Measurements from ENCODE around the gene DNAJC5. TPM values are rescaled to one million over a fixed set of nuclear protein-coding genes. Genes with fewer than 3 reads are reported as not detected.

The DNAJC5 gene
- total and polyA plus RNA-seq, 2 experiments from 2014 or later = 22.4 to 68.0 TPM

DNA sequence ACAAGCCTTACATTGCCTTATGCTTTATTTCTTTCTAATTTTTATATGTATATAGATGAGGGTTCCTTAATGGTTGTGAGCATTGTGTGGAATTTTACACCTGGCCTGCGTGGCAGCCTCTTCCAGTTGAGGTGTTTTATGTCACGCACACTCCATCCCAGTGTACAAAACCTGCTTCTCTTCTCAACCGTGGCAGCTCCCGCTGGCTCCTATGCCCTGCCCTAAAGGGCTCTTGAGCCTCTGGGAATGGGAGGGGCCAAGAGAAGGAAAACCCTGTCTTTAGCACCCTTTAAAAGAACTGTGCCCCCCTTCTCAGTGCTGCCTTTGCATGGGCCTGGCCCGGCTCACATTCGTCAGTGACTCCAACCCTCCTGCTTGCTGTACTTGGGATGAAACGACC, 4.3 kb upstream of the DNAJC5 start:
- Histone ChIP-seq H3K4me1 (ENCODE audit: insufficient read depth) (peaks cover 7% of the 10 kb centered on the region; the same call in 1 of the 2 replicates), H3K4me2 (ENCODE audit: unreplicated experiment) (no peak overlapping the region), H3K27me3 (replicated peaks; ENCODE audit: insufficient read depth) (no peaks in the 10 kb centered on the region), H4K20me1 (ENCODE audit: insufficient read depth) (no peaks in the 10 kb centered on the region), H3K9me2 (ENCODE audit: insufficient read depth) (no peaks in the 10 kb centered on the region), H3K4me3 (no peak overlapping the region), H3K36me3 (ENCODE audit: low read depth) (peaks cover 24% of the 10 kb centered on the region), H3K27ac (no peak overlapping the region), H2AFZ (no peak overlapping the region), H3K9me3 (ENCODE audit: low read depth) (no peaks in the 10 kb centered on the region), H3K79me2 (ENCODE audit: insufficient read depth) (peaks cover 51% of the 10 kb centered on the region), H3F3A (ENCODE audit: insufficient read depth) (peaks cover 53% of the 10 kb centered on the region), H3K9ac (no peak overlapping the region)
- 87 to 88% methylated on average over 7 of the region's 7 CpGs for WGBS, 2 experiments (ENCODE audit: low coverage in 1 of 2, low lambda C conversion rate in 2 of 2, missing lambda C conversion rate in 2 of 2)
- TF ChIP-seq EZH2phosphoT487 (IDR thresholded peaks at IDR 0.05; ENCODE audit: insufficient read depth, low read depth) (no peak), EZH2 (IDR thresholded peaks at IDR 0.05; ENCODE audit: insufficient read depth, poor library complexity, severe bottlenecking) (no peak)
- no peak for DNase-seq
- in situ Hi-C loops (cut with MboI) = no loop called here

DNA sequence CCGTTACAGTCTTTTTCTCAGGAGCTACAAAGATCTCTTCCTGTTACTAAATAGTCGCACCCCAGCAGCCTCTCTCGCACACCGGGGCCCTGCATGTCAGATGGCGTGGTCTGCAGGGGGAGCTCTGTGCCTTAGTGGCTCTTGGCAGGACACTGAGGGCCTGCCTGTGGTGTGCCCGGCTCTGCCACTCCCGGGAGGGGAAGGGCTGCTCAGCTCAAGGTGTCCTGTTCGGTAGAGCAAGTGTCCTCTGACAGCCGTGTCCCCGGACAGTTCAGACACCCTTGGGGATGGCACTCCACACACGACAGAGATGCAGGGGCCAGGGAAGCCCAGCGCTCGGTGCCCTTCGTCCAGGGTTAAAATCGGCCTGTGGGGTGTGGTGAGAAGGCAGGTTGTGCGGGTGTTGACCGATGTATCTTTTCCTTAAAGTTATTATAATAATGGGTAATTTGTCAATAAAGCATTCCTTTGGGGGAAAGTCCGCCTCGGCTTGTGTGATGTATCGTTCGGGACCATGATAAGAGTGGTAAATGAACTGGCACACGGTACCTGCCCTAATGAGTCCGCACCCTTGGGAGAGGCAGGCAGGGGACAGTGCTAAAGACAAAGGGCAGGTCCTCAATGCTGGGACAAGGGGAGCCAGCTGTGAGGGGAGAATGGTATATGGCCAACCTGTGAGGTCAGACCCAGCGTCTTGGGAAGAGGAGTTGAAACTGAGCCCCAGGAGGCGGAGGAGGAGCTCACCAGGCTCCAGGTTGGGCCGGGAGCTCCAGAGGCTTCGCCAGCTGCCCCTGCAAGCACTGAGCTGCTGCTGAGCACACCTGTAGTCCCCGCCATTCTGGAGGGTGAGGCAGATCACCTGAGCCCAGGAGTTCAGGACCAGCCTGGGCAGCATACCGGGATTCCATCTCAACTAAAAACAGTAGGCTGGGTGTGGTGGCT, 3.6 kb upstream of the DNAJC5 start:
- no peak overlapping the region for H3K4me2 ChIP-seq (ENCODE audit: unreplicated experiment)
- TF ChIP-seq EZH2 (IDR thresholded peaks at IDR 0.05; ENCODE audit: insufficient read depth, poor library complexity, severe bottlenecking) (no peak), EZH2phosphoT487 (IDR thresholded peaks at IDR 0.05; ENCODE audit: insufficient read depth, low read depth) (no peak)
- no peak overlapping the region for H3K4me3 ChIP-seq
- 88 to 89% methylated on average over 28 to 29 of the region's 29 CpGs for WGBS, 2 experiments (ENCODE audit: low coverage in 1 of 2, low lambda C conversion rate in 2 of 2, missing lambda C conversion rate in 2 of 2)
- no peaks in the 10 kb centered on the region for H3K27me3 ChIP-seq (replicated peaks; ENCODE audit: insufficient read depth)
- DNase-seq = no peak
- H4K20me1 ChIP-seq (ENCODE audit: insufficient read depth) = no peaks in the 10 kb centered on the region
- H2AFZ ChIP-seq = no peak overlapping the region
- H3K9me3 ChIP-seq (ENCODE audit: low read depth) = no peaks in the 10 kb centered on the region
- in situ Hi-C loops (cut with MboI) = no loop called here
- H3K9ac ChIP-seq = no peak overlapping the region
- no peaks in the 10 kb centered on the region for H3K9me2 ChIP-seq (ENCODE audit: insufficient read depth)
- peaks cover 7% of the 10 kb centered on the region; the same call in 1 of the 2 replicates for H3K4me1 ChIP-seq (ENCODE audit: insufficient read depth)
- H3K79me2 ChIP-seq (ENCODE audit: insufficient read depth) = peaks cover 52% of the 10 kb centered on the region
- H3K36me3 ChIP-seq (ENCODE audit: low read depth) = peaks cover 24% of the 10 kb centered on the region
- H3K27ac ChIP-seq = no peak overlapping the region
- peaks cover 60% of the 10 kb centered on the region for H3F3A ChIP-seq (ENCODE audit: insufficient read depth)

DNA sequence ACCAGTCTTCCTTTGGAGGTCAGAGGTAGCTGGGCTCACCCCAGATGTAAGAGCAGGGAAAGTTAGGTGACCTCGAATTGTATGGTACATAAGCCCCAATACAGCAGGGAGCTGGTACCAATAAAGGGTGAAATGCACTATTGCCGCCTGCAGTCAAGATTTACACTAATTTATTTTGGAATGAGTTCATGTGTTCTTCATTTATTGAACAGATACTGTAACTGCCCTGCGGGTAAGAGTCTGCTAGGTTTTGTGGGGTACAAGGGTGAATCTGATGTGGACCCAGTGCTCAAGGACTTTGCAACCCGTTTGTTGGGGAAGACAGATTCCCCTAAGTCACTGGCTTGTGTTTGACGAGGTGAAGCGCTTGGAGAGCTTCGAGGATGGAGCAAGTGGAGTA, 2.5 kb upstream of the DNAJC5 start:
- Histone ChIP-seq H3K79me2 (ENCODE audit: insufficient read depth) (peaks cover 53% of the 10 kb centered on the region), H3K9me2 (ENCODE audit: insufficient read depth) (no peaks in the 10 kb centered on the region), H3K4me3 (no peak overlapping the region), H3K4me1 (ENCODE audit: insufficient read depth) (peaks cover 16% of the 10 kb centered on the region), H3F3A (ENCODE audit: insufficient read depth) (peaks cover 67% of the 10 kb centered on the region), H3K9ac (no peak overlapping the region), H4K20me1 (ENCODE audit: insufficient read depth) (peaks cover 4% of the 10 kb centered on the region; the same call in 1 of the 2 replicates), H3K27ac (no peak overlapping the region), H3K27me3 (replicated peaks; ENCODE audit: insufficient read depth) (no peaks in the 10 kb centered on the region), H2AFZ (no peak overlapping the region), H3K9me3 (ENCODE audit: low read depth) (no peaks in the 10 kb centered on the region), H3K36me3 (ENCODE audit: low read depth) (peaks cover 24% of the 10 kb centered on the region), H3K4me2 (ENCODE audit: unreplicated experiment) (no peak overlapping the region)
- DNase-seq = no peak
- WGBS, 2 experiments (ENCODE audit: low coverage in 1 of 2, low lambda C conversion rate in 2 of 2, missing lambda C conversion rate in 2 of 2) = 95 to 96% methylated on average over 7 of the region's 7 CpGs
- in situ Hi-C loops (cut with MboI) = no loop called here
- TF ChIP-seq EZH2phosphoT487 (IDR thresholded peaks at IDR 0.05; ENCODE audit: insufficient read depth, low read depth) = no peak
- no peak for TF ChIP-seq EZH2 (IDR thresholded peaks at IDR 0.05; ENCODE audit: insufficient read depth, poor library complexity, severe bottlenecking)

DNA sequence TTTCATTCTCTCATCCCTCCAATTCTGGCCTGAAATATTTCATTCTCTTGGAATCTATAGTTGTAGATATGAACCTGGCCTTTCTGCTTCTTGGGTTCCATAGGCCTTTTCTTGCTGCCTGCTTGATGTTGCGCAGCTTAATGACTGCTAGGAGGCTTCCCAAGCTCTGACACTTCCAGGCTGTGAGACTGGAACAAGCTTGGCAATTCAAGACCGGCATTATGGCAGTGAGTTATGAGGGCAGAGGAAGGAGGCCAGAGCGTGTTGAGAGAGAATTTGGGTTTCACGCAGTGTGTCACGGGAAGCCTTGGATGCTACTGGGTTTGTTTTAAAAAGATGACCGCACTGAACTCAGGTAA, 948 bp upstream of the DNAJC5 start:
- Histone ChIP-seq H3K79me2 (ENCODE audit: insufficient read depth) (peaks cover 54% of the 10 kb centered on the region), H4K20me1 (ENCODE audit: insufficient read depth) (peaks cover 5% of the 10 kb centered on the region; the same call in 1 of the 2 replicates), H3K27me3 (replicated peaks; ENCODE audit: insufficient read depth) (no peaks in the 10 kb centered on the region), H3K4me3 (peak overlapping the region; percentile 67), H3K27ac (peak overlapping the region; percentile 30), H3K9ac (0 out of 2 replicates have a peak overlapping the region, but pooled peaks have one; percentile 10), H3K36me3 (ENCODE audit: low read depth) (peaks cover 21% of the 10 kb centered on the region), H3K4me1 (ENCODE audit: insufficient read depth) (peaks cover 19% of the 10 kb centered on the region), H3K9me3 (ENCODE audit: low read depth) (no peaks in the 10 kb centered on the region), H3K9me2 (ENCODE audit: insufficient read depth) (no peaks in the 10 kb centered on the region), H3K4me2 (ENCODE audit: unreplicated experiment) (peak overlapping the region; percentile 75), H3F3A (ENCODE audit: insufficient read depth) (peaks cover 64% of the 10 kb centered on the region), H2AFZ (no peak overlapping the region; the same call in 1 of the 2 replicates)
- TF ChIP-seq EZH2phosphoT487 (IDR thresholded peaks at IDR 0.05; ENCODE audit: insufficient read depth, low read depth) (no peak), EZH2 (IDR thresholded peaks at IDR 0.05; ENCODE audit: insufficient read depth, poor library complexity, severe bottlenecking) (no peak)
- in situ Hi-C loops (cut with MboI) = no loop called here
- peak; percentile 53 for DNase-seq
- 21 to 22% methylated on average over 6 of the region's 6 CpGs for WGBS, 2 experiments (ENCODE audit: low coverage in 1 of 2, low lambda C conversion rate in 2 of 2, missing lambda C conversion rate in 2 of 2)

Data from GM23248 (cell line).